GM21786 (cell line): ENCODE data around the gene COL21A1.

Source experiments
- ATAC-seq: cut with Tn5 transposase; IDR thresholded peaks from one replicate; pipeline ENCODE4 v1.9.1; 2021; ENCODE audit not compliant: unreplicated experiment

Gene COL21A1

GRCh38 chr6:56246541-56246880 lies 869 bp downstream of the COL21A1 start:
- ATAC-seq = no peak

- no peak for ATAC-seq
Measured at GRCh38 chr6:56245903-56246351, 1.5 kb downstream of the COL21A1 start.

- no peak for ATAC-seq
Measured at GRCh38 chr6:56244528-56245253, 2.7 kb downstream of the COL21A1 start.

GRCh38 chr6:56244089-56244488 lies 3.3 kb downstream of the COL21A1 start:
- no peak for ATAC-seq

GRCh38 chr6:56243518-56244070 lies 3.8 kb downstream of the COL21A1 start:
- ATAC-seq = peak; percentile 70

- no peak for ATAC-seq
Measured at GRCh38 chr6:56242346-56242745, 5.0 kb downstream of the COL21A1 start.

- no peak for ATAC-seq
Measured at GRCh38 chr6:56241124-56241802, 6.1 kb downstream of the COL21A1 start.

- no peak for ATAC-seq
Measured at GRCh38 chr6:56238352-56238751, 9.0 kb downstream of the COL21A1 start.

GRCh38 chr6:56235245-56235644 lies 12.1 kb downstream of the COL21A1 start:
- no peak for ATAC-seq

GRCh38 chr6:56232436-56232835 lies 14.9 kb downstream of the COL21A1 start:
- ATAC-seq = no peak

GRCh38 chr6:56231827-56232226 lies 15.6 kb downstream of the COL21A1 start:
- ATAC-seq = no peak

- ATAC-seq = no peak
Measured at GRCh38 chr6:56230976-56231566, 16.3 kb downstream of the COL21A1 start.

GRCh38 chr6:56227071-56227879 lies 20.1 kb downstream of the COL21A1 start:
- no peak for ATAC-seq

- ATAC-seq = no peak
Measured at GRCh38 chr6:56223995-56224394, 23.4 kb downstream of the COL21A1 start.

GRCh38 chr6:56222499-56222898 lies 24.9 kb downstream of the COL21A1 start:
- no peak for ATAC-seq

GRCh38 chr6:56220078-56220477 lies 27.3 kb downstream of the COL21A1 start:
- ATAC-seq = no peak

GRCh38 chr6:56214703-56215101 lies 32.7 kb downstream of the COL21A1 start:
- no peak for ATAC-seq

GRCh38 chr6:56214041-56214702 lies 33.2 kb downstream of the COL21A1 start:
- no peak for ATAC-seq

GRCh38 chr6:56211724-56212123 lies 35.7 kb downstream of the COL21A1 start:
- ATAC-seq = no peak

GRCh38 chr6:56204134-56204533 lies 43.2 kb downstream of the COL21A1 start:
- ATAC-seq = no peak

GRCh38 chr6:56199956-56200355 lies 47.4 kb downstream of the COL21A1 start:
- ATAC-seq = no peak
